ENCODE data around the gene TRMO.

DNA sequence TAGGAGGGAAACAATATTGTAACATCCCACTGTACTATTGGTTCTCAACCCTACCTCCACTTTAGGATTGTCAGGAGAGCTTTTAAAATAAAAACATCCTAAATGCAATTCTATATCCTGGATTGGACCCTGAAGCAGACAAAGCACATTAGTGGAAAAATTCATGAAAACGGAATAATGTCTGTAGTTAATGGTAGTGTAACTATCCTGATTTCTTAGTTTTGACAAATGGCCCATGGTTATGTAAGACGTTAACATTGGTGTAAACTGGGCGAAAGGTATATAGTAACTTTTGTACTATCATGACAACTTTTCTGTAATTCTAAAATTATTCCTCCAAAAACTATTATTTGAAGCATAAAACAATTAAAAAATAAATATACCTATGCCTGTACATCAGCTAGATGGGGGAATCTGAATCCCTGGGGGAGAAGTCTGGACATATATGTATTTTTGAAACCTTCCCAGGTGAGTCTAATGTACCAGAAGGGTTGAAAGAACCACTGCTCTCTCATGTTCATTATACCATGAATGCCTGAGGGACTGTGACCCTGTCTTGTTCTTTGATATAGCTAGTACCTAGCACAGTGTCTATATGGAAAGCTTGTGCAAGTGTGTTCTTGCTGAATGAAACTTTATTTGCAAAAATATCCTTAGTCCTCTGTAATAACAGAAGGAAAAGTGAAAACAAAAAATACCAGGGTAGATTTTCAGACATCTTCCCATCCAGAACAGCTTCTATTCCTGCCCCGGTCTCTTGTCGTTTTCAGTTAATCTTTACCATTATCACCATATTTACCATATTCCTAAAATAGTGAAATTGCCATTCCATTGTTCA, 3.4 kb upstream of the TRMO start:
- TF ChIP-seq CTCF (IDR thresholded peaks at IDR 0.05; ENCODE audit: low read depth, low read length) = no peak
- TF ChIP-seq EZH2phosphoT487 (IDR thresholded peaks at IDR 0.05; ENCODE audit: low read depth) = no peak

Data from OCI-LY3 (cell line).